Mammary epithelial cell (primary cell): Measurements from ENCODE around the gene AGO1.

ENCODE experiments used
- EZH2 ChIP-seq: IDR thresholded peaks from 2 replicates; pipeline ENCODE4 v1.6.1; 2012; ENCODE audit warnings: low read length, inconsistent platforms, borderline replicate concordance
- TF ChIP-seq, protein P1 (sequence below), 2 donors: IDR thresholded peaks in 1 of 2; conservative IDR thresholded peaks in 1 of 2; 2 replicates each; pipeline ENCODE4 v1.5.1; 2011 to 2012; ENCODE audit warnings: inconsistent platforms in 2 of 2, low read length in 2 of 2, mild to moderate bottlenecking in 2 of 2, control low read depth in 1 of 2, low read depth in 1 of 2; ENCODE audit not compliant: insufficient read depth in 1 of 2; ENCODE audit errors: extremely low read depth in 1 of 2

- TF ChIP-seq, protein P1, sequence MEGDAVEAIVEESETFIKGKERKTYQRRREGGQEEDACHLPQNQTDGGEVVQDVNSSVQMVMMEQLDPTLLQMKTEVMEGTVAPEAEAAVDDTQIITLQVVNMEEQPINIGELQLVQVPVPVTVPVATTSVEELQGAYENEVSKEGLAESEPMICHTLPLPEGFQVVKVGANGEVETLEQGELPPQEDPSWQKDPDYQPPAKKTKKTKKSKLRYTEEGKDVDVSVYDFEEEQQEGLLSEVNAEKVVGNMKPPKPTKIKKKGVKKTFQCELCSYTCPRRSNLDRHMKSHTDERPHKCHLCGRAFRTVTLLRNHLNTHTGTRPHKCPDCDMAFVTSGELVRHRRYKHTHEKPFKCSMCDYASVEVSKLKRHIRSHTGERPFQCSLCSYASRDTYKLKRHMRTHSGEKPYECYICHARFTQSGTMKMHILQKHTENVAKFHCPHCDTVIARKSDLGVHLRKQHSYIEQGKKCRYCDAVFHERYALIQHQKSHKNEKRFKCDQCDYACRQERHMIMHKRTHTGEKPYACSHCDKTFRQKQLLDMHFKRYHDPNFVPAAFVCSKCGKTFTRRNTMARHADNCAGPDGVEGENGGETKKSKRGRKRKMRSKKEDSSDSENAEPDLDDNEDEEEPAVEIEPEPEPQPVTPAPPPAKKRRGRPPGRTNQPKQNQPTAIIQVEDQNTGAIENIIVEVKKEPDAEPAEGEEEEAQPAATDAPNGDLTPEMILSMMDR (conservative IDR thresholded peaks at IDR 0.05 in 1 of 2, IDR thresholded peaks at IDR 0.05 in 1 of 2; ENCODE audit: extremely low read depth in 1 of 2, insufficient read depth in 1 of 2, low read depth in 1 of 2, low read length in 2 of 2): no peak
- TF ChIP-seq EZH2: no peak
Observed at GRCh38 chr1:35845766-35846165, 37.2 kb upstream of the AGO1 start.
